GM21423 (cell line): ENCODE data around the gene AFF4.

Source experiments
- ATAC-seq: cut with Tn5 transposase; IDR thresholded peaks from one replicate; pipeline ENCODE4 v1.9.1; 2021; ENCODE audit warnings: mild to moderate bottlenecking, moderate library complexity; ENCODE audit not compliant: unreplicated experiment

The AFF4 gene

DNA sequence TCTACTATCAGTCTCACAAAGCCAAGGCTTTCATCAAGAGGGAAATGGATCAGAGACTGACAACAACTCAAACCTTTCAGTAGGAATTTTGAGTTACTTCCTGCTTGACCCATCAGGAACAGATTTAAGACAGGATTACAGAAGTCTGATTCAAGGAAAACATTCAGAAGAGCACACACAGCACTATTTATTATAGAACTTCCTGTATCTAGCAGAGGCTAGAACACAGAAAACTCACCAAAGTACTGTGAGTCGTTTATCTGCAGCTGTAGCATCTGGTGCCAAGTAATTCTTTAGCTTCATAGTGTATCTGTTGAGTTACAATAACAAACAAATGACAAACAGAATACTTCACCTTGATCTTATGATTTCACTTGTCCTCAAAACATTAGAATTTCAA is 76.2 kb downstream of the AFF4 start:
- no peak for ATAC-seq

GRCh38 chr5:132886064-132886823 is 77.2 kb downstream of the AFF4 start:
- ATAC-seq = no peak

DNA sequence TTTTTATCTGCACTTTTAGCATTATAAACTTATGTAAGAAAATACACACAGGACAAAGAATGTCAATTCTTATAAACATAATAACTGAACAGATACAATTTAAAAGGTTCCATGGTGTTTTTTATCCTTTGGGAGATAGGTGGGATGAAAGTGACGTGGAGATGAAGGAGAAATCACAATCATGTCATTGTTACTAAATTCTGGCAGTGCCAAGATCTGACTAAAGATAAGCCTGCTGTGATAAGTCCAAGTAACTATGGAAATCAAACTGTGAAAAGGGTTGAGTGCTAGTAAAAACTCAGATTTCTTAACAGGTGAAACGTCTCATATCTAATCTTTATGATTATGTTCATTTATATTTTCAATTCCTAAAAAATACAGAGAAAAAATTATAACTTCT is 78.9 kb downstream of the AFF4 start:
- ATAC-seq = no peak

- peak; percentile 51 for ATAC-seq
Measured at GRCh38 chr5:132883261-132883834, 80.1 kb downstream of the AFF4 start.

DNA sequence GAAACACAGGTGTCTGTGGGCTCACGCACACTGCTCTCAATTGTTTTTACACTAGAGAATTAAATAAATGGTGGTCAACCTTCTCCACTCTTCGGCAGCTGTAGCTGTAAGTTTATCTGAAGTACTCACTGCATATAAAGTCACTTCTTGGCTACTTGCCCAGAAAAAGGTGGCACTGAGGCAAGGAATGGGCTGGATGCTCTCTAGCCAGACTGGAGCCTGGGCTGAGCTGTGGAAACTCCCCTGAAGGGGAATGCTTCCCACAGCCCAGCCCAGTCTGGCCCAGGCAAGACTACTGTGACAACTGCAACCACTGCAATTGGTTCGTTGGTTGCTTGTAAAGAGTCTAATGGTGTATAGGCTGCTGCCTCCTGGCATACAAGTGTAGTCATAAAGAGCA is 85.5 kb downstream of the AFF4 start:
- ATAC-seq = no peak

DNA sequence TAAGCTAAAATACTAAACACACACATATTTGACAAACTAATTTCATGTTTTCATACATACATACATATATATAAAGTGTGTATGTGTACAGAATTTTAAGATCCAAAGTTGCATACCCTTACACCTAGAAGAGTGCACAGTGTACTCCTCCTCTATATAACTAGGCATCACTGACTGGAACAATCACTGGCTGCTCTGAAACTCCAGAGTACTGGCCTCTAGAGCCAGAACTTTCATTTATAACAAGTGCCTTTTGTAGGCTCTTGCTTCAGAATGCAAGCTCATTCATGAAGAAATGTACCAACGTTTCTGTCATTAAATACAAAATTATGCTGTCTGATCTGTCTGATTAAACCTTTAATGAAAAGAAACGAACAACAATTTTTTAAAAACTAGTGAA is 86.0 kb downstream of the AFF4 start:
- no peak for ATAC-seq

- no peak for ATAC-seq
Measured at GRCh38 chr5:132876020-132876759, 87.2 kb downstream of the AFF4 start.

DNA sequence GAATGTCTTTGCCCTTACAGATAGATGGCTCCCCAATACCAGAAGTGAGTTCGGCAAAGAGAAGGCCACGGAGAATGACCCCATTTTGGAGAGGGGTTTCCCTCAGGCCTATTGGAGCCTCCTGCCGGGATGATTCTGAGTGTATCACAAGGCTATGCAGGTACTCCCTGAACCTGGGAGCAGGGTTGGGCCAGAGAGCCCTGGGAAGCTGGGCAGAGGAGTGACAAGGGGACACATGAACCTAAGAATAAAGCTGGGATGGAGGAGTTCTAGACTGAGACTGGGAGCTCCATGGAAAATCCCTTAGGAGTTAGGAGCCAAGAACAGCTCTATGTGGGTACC is 89.5 kb downstream of the AFF4 start:
- no peak for ATAC-seq

DNA sequence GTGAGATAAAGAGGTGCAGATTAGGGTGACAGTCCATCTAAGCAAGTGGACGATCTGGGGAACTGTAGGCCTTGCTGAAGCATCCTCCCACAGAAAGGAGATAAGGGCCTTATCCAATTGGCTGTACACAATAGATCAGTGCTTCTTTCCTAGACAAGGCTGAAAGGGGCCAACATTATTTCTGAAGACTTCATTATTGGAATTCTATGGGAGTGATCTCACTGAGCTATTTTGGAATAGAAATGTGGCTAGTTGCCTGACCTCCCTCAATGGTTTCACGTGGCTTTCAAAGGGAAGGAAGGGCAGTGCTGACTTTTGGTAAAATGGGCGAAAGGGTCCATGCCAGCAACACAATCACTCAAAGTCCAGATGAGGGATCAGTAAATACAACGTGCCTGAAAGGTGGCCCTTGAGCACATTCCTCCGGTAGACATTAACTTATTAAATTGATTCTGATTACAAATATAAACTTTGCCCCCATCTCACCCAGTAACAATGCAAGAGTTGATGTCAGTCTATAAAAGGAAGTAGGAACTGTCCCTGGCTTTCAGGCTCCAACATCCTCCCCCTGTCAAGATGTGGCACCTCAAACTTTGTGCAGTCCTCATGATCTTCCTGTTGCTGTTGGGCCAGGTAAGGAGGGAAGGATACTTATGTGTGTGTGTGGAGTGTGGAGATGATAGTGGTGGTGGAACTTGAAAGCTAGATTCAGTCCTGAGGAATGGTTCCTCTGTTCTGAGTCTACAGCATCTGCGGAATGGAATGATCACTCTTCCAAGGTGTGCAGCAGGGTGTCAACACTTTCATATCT is 90.1 kb downstream of the AFF4 start, which contains the start of gene LEAP2:
Gene LEAP2, plus strand, starts transcription at position 550 of the 811 bp plus-strand sequence. Its CDS starts 27 bp downstream, at position 577.
- ATAC-seq = no peak

- no peak for ATAC-seq
Measured at GRCh38 chr5:132872788-132873118, 90.7 kb downstream of the AFF4 start.

DNA sequence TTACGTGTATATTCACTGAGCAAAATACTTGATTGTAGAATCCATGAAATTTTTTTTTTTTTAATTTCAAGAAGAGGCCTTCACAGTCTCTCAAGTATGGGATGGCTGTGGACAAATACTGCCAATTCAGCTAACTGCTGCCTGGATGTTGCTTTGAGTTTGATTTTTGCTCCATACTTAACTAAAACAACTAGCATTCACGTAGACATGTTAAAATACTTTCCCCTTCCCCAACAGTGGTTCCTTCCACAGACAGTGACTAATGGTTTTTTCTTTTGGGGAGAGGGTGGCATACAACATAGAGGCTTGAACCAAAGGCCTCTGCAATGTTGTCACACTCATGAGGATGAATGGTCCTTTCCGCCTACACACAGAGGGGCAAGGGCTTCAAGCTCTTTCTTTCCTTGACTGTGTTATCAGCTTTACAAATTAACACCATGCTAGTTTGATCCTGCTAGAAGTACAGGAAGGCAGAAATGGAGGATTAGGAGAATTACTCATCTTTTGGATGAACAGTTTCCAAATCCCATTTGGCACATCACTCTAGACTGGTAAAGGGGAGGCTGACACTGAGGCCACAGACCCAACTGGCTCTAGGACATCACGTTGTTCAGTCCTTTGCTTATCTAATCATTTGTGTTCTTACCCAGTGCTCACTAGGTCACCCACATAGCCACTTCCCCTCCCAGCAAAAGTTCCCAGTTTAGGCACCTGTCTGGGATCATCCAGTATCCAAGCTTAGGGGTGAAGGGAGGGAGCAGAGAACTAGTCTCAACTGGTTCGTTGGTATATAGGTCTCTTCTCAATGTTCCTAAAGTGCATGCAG is 91.8 kb downstream of the AFF4 start:
- no peak for ATAC-seq

DNA sequence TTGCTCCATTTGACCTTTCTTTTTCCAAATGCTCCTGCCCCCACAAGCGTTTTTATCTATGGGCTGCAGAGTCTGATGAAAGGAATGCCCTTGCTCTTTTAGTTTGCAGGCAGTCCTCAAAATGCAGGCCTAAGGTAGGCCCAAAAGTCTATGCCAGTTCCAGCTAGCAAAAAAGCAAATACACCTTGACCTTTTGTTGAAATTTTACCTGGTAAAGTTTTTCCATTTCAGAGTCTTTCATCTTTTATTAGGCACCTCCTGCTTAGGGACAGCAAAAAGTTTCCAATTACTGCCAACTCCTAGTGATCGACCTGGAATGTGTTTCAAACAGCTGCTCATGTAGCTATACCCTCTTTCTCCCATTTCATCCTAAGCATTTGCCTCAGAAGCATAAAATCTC is 92.6 kb downstream of the AFF4 start:
- no peak for ATAC-seq

GRCh38 chr5:132868754-132869153 is 94.7 kb downstream of the AFF4 start:
- no peak for ATAC-seq

GRCh38 chr5:132867046-132867451 is 96.4 kb downstream of the AFF4 start:
- ATAC-seq = no peak

DNA sequence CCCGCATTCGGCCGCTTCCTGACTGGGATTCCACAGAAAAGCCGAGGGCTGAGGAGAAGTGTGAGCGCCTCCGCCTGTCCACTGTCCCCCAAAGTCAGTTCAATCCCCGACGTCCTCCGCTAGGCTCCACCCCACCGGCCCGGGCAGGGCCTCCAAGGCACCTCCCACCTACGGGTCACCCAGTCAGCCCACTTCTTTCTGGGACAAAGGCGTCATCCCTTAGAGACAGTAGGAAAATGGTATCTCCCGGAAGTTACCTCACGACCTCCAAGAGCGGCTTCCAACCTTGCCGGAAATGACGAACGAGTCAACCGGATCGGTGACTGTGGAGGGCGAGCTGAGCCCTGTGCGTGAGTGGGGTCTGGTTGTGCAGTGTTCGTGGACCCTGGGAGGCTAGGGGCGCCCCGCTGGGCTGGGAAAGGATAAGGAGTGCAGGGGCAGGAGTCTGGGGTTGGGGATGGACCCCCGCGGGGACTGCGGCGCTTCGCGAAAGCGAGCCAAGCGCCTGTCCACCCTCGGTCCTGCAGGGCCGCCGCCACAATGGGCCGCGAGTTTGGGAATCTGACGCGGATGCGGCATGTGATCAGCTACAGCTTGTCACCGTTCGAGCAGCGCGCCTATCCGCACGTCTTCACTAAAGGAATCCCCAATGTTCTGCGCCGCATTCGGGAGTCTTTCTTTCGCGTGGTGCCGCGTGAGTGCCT is 96.9 kb downstream of the AFF4 start, which contains the start of the genes GDF9 and UQCRQ:
Gene GDF9, minus strand, starts transcription at position 128 of the 704 bp plus-strand sequence. CDS start 1,936 bp downstream, outside the sequence.
Gene UQCRQ, plus strand, starts transcription at position 301 of the 704 bp plus-strand sequence. Its CDS starts 240 bp downstream, at position 541.
- peak; percentile 99 for ATAC-seq

DNA sequence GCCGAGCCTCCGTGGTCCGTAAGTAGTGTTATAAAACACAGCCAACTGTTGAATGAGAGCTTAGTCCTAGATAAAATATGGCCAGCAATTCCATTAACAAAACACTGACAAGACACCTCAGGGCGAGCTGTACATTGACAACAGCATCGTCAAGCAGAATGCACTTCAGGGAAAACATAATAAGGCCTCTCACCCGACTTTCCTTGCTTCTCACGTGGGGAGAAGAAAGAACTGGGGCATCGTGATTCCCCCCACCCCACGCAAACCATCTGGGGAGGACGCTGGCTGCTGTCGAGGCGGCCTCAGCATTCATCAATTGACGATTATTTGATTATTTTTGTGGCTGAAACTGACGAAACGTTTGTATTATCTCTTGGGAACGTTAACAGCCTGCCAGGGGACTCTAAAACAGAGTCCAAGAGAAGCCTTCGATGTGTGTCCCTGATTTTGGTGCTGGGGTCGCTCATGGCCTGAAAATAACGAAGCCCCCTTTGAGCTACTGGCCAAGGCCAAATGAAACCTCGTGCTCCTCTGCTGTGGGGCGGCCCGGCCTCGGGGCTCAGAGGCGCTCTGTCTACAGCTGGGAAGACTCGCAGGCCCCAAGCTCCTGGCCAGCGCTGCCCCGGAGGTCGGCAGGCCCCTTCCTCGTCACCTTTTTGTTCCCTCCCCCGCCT is 97.6 kb downstream of the AFF4 start:
- ATAC-seq = peak; percentile 13

- ATAC-seq = no peak
Measured at GRCh38 chr5:132860742-132861141, 102.7 kb downstream of the AFF4 start.

- ATAC-seq = no peak
Measured at GRCh38 chr5:132859889-132860437, 103.5 kb downstream of the AFF4 start.

DNA sequence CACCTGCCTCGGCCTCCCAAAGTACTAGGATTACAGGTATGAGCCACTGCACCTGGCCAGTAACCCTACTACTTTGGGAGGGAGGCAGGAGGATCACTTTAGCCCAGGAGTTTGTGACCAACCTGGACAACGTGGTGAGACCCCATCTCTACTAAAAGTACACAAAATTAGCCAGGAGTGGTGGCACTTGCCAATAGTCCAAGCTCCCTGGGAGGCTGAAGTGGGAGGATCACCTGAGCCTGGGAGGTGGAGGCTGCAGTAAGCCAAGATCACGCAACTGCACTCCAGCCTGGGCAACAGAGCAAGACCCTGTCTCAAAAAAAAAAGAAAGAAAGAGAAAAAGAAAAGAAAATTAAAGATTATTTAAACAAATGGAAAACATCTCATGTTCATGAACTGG is 107.4 kb downstream of the AFF4 start:
- no peak for ATAC-seq
